HepG2 (cell line): ENCODE data around the gene SH3D21. TPM values are rescaled to one million over a fixed set of nuclear protein-coding genes. Genes with fewer than 3 reads are reported as not detected.

Experiments
- GATAD2A ChIP-seq: IDR thresholded peaks from 2 replicates; pipeline ENCODE4 v1.6.1; 2016
- MEF2D ChIP-seq: sonication (generic); formaldehyde crosslinking; IDR thresholded peaks from 2 replicates; pipeline ENCODE4 v1.5.1; 2020; ENCODE audit warnings: mild to moderate bottlenecking, missing genetic modification reagents
- NAIF1 ChIP-seq: sonication (generic); formaldehyde crosslinking; IDR thresholded peaks from 2 replicates; pipeline ENCODE4 v1.5.0; 2020; ENCODE audit warnings: mild to moderate bottlenecking, missing genetic modification reagents, borderline replicate concordance
- SP5 ChIP-seq: IDR thresholded peaks from 2 replicates; pipeline ENCODE4 v1.6.1; 2016; ENCODE audit warnings: low read depth, borderline replicate concordance
- SPEN ChIP-seq: sonication (generic); formaldehyde crosslinking; IDR thresholded peaks from 2 replicates; pipeline ENCODE4 v1.5.1; 2020; ENCODE audit warnings: low read depth, mild to moderate bottlenecking, missing genetic modification reagents
- TRIM24 ChIP-seq: sonication (generic); formaldehyde crosslinking; IDR thresholded peaks from 2 replicates; pipeline ENCODE4 v1.8.0; 2022; ENCODE audit warnings: mild to moderate bottlenecking, missing genetic modification reagents
- ZNF382 ChIP-seq: sonication (generic); formaldehyde crosslinking; IDR thresholded peaks from 2 replicates; pipeline ENCODE4 v1.5.0; 2020; ENCODE audit warnings: missing genetic modification reagents, mild to moderate bottlenecking, borderline replicate concordance
- polyA plus RNA-seq, 8 experiments: library from polyadenylated mRNA; depleted of rRNA in 3 of 8; stranded (reverse) in 7 of 8; unstranded in 1 of 8; fragments of >200 nt; fragmentation: Illumina TruSeq in 4 of 8; extraction: Trizol in 4 of 8; gene quantifications; 2 replicates each; pipeline versions ENCODE4 v1.2.1 to v1.2.3, GENCODE V29; 2011 to 2016; ENCODE audit warnings: low read depth in 4 of 8, missing spikeins in 1 of 8, mixed read lengths in 1 of 8; ENCODE audit not compliant: insufficient read depth in 1 of 8
- total RNA-seq, 5 experiments: library from RNA; depleted of rRNA; stranded (reverse); fragments of >200 nt; fragmentation: Illumina TruSeq; extraction: Trizol; gene quantifications; 2 replicates each; pipeline ENCODE4 v1.2.3, GENCODE V29; 2016; ENCODE audit warnings: low read depth in 1 of 5
- TF ChIP-seq, protein P1 (sequence below): sonication (generic); formaldehyde crosslinking; conservative IDR thresholded peaks from 2 replicates; pipeline ENCODE4 v1.4.0; 2020; ENCODE audit warnings: missing genetic modification reagents
- TF ChIP-seq, protein P2 (sequence below): sonication (generic); formaldehyde crosslinking; IDR thresholded peaks from 2 replicates; pipeline ENCODE4 v1.5.0; 2020; ENCODE audit warnings: mild to moderate bottlenecking, missing genetic modification reagents, borderline replicate concordance
- TF ChIP-seq, protein P3 (sequence below): fragments of 450-650 bp; IDR thresholded peaks from 2 replicates; pipeline ENCODE4 v1.6.1; 2016

The SH3D21 gene
- total and polyA plus RNA-seq, 2 of the 13 experiments (the other 11 are each of a cell fraction or from before 2014, with no cell fraction given), result 5.1 to 8.6 TPM

DNA sequence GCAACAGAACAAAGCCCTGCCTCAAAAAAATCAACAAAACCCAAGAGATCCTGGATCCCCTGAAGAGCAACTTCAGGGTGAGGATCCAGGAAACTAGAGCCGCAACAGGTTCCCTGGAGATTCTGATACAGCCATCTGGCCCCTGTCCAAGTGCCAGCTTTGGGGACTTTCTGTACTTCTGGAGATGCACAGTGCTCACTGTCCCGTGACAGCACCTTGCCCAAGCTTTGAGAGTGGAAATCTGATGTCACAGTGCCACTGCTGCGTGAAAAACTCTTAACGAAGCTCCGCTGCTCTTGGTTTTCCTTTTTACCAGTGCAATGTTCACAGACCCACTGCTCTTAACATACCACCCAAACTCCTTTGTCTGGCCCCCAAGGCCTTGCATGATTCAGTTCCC is 53.2 kb downstream of the SH3D21 start (continued):
- TF ChIP-seq, protein P1, sequence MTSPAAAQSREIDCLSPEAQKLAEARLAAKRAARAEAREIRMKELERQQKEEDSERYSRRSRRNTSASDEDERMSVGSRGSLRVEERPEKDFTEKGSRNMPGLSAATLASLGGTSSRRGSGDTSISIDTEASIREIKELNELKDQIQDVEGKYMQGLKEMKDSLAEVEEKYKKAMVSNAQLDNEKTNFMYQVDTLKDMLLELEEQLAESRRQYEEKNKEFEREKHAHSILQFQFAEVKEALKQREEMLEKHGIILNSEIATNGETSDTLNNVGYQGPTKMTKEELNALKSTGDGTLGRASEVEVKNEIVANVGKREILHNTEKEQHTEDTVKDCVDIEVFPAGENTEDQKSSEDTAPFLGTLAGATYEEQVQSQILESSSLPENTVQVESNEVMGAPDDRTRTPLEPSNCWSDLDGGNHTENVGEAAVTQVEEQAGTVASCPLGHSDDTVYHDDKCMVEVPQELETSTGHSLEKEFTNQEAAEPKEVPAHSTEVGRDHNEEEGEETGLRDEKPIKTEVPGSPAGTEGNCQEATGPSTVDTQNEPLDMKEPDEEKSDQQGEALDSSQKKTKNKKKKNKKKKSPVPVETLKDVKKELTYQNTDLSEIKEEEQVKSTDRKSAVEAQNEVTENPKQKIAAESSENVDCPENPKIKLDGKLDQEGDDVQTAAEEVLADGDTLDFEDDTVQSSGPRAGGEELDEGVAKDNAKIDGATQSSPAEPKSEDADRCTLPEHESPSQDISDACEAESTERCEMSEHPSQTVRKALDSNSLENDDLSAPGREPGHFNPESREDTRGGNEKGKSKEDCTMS, result no peak
- TF ChIP-seq SPEN (CRISPR knock-in tag) (no peak), MEF2D (no peak), TRIM24 (no peak), GATAD2A (CRISPR knock-in tag) (no peak), ZNF382 (no peak), SP5 (no peak), NAIF1 (no peak)
- TF ChIP-seq, protein P2, sequence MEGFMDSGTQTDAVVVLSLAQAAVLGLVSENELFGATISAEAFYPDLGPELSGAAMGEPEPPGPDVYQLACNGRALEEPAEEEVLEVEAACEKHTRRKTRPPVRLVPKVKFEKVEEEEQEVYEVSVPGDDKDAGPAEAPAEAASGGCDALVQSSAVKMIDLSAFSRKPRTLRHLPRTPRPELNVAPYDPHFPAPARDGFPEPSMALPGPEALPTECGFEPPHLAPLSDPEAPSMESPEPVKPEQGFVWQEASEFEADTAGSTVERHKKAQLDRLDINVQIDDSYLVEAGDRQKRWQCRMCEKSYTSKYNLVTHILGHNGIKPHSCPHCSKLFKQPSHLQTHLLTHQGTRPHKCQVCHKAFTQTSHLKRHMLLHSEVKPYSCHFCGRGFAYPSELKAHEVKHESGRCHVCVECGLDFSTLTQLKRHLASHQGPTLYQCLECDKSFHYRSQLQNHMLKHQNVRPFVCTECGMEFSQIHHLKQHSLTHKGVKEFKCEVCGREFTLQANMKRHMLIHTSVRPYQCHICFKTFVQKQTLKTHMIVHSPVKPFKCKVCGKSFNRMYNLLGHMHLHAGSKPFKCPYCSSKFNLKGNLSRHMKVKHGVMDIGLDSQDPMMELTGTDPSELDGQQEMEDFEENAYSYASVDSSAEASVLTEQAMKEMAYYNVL, result no peak
- TF ChIP-seq, protein P3, sequence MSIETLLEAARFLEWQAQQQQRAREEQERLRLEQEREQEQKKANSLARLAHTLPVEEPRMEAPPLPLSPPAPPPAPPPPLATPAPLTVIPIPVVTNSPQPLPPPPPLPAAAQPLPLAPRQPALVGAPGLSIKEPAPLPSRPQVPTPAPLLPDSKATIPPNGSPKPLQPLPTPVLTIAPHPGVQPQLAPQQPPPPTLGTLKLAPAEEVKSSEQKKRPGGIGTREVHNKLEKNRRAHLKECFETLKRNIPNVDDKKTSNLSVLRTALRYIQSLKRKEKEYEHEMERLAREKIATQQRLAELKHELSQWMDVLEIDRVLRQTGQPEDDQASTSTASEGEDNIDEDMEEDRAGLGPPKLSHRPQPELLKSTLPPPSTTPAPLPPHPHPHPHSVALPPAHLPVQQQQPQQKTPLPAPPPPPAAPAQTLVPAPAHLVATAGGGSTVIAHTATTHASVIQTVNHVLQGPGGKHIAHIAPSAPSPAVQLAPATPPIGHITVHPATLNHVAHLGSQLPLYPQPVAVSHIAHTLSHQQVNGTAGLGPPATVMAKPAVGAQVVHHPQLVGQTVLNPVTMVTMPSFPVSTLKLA, result no peak
- TF ChIP-seq, all 625 proteins: peak for 0
